HCEC 1CT (cell line): ENCODE results near the gene FBLN5.
A peak's percentile ranks its signal among the peaks of the same experiment; 100 is the strongest.

Experiments used
- DNase-seq: peaks from one replicate; pipeline ENCODE4 v3.0.0-alpha.2; 2017

Gene FBLN5

GRCh38 chr14:91945751-91946621 is 1.5 kb downstream of the FBLN5 start:
- DNase-seq, result no peak

DNA sequence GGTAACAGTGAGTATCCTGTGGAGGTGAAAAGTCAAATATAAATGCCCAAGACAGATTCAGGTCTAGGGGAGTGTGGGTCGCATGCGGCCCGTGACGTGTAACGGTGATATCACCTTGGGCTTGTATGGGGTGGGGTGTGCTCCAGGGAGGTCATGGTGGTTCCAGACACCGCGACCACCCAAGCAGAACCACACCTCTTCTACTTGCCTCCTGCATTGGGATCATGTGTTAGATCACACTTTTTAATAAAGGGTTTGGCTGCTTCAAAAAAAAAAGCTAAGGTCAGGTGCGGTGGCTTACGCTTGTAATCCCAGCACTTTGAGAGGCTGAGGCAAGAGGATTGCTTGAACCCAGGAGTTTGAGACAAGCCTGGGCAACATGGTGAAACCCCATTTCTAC is 4.5 kb downstream of the FBLN5 start:
- DNase-seq, result no peak

- DNase-seq, result no peak
These were observed 5.4 kb downstream of the FBLN5 start for GRCh38 chr14:91942128-91942527.

DNA sequence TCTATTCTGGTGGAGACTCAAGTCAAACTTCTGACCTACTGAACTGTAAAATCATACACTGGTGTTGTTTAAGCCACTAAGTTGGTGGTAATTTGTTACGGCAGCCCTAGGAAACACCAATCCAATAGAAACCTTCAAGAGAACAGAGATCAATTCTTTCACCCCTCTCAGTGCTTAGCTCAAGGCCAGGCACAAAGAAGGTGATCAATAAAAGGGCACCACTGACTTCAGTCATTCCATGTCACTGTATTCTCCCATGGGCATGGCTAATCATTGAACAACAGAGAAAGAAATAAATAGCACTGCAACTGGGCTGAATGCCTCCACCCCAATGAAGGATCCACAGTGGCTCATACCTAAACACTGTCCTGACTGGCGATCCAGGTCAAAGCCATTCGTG is 7.3 kb downstream of the FBLN5 start:
- DNase-seq, result no peak

- no peak for DNase-seq
These were observed 11.9 kb downstream of the FBLN5 start for GRCh38 chr14:91935586-91935985.

- DNase-seq, result no peak
These were observed 12.8 kb downstream of the FBLN5 start for GRCh38 chr14:91934554-91935285.

- DNase-seq, result no peak
These were observed 15.9 kb downstream of the FBLN5 start for GRCh38 chr14:91931478-91932088.

DNA sequence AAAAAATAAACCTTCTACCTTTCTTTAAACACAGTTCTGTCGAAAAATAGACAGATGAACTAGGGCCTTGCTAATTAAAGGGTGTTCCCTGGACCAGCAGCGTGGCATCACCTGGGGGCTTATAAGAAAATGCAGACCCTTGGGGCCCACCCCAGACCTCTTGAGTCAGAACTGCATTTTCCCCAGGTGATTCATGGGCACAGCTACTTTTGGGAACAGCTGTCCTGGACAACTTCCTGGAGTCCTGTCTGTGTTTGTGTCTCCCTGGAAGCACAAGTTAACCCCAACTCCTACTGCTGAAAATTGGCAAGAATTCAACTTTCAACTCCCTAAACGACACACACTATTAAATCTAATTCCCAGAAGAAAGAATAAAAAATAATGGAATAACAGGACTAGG is 17.8 kb downstream of the FBLN5 start:
- DNase-seq, result peak; percentile 55

GRCh38 chr14:91927800-91928199 is 19.7 kb downstream of the FBLN5 start:
- no peak for DNase-seq

DNA sequence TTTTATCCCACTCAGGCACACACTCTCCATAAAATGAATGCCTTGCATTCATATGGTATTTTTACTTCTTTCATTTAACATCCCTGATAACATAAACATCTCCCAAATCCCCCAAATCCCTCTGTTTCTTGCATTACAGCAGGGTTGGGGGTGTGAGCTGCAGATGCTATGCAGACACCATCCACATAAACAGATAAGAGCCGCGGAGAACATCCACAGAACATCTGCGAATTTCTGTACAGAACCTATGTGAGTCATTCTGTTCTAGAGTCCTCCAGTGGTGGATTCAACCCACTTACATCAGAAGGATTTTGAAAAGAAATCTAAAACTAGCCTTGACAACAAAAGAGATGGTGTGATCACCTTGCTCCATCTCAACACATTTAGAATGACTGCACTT is 20.3 kb downstream of the FBLN5 start:
- no peak for DNase-seq

GRCh38 chr14:91926131-91926890 is 21.2 kb downstream of the FBLN5 start:
- DNase-seq, result no peak

- no peak for DNase-seq
These were observed 21.8 kb downstream of the FBLN5 start for GRCh38 chr14:91925727-91926121.

- DNase-seq, result no peak
These were observed 22.3 kb downstream of the FBLN5 start for GRCh38 chr14:91925001-91925726.

- no peak for DNase-seq
These were observed 27.0 kb downstream of the FBLN5 start for GRCh38 chr14:91920526-91920925.

- no peak for DNase-seq
These were observed 27.7 kb downstream of the FBLN5 start for GRCh38 chr14:91919814-91920213.

DNA sequence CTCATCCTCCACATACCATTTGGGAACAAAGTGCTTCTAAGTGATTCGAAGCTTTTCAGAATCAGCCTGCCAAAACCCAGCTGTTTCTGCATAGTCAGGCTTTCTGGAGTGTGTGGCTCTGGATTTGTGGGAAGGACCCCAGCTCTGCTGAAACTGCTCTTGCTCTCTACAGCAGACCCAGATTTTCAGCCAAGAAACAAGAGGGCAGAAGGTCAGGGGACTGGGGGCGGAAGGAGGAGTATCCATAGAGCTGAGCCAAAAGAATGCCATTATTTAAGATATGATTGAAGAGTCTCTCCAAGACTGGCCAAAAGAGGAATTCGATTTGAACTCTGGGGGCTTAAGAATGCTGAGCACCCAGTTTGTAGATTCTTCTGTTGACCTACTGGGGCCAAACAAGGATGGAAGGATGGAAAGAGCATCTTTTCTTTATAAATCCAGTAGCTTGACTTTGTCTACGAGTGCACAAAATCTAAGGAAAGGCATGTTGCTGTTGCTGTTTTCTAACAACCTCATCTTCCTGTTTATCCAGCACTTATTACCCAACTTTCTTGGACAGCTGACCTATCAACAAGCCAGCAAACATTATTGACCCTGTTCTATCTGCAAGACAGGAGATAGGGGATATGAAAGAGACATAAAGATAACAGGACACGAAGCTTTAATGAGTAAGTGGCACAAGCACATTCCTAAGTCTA is 29.2 kb downstream of the FBLN5 start:
- DNase-seq, result no peak

DNA sequence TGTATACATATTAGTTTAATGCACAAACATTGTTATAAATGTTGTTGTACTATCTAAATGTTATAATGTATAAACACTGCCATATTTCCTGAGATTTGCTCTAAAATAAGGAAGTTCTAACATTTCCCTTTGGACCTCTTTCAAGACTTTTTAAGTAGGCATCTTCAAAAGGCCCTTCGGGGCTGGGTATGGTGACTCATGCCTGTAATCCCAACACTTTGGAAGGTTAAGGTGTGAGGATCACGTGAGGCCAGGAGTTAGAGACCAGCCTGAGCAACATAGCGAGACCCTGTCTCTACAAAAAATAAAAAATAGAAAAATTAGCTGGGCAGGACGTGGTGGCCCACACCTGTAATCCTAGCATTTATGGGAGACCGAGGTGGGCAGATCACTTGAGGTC is 35.5 kb downstream of the FBLN5 start:
- no peak for DNase-seq

DNA sequence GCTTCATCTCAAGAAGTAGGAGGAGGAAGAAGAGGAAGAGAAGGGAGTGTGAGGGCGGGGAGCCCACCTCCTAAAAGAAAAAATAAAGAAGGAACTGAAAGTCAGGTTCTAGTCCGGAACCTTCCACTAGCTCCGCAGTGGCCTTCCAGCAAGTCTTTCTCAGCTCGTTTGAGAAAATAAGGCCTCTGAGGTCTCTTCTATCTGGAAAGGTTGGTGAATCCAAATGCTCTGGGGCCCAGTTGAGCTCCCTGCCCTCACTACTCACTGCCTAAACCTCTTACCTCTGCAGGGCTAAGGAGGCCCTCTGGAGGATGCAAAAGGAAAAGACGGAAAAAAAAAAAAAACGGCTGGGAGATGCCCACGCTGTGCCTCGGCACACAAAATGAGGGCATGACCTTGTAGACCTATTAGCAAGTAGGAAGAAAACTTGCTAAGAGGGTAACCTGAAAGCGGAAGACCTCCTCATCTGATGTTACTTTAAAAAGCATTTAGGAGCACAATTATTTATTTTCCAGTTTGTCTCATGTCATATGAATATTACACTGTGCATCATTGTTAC is 35.9 kb downstream of the FBLN5 start:
- no peak for DNase-seq

DNA sequence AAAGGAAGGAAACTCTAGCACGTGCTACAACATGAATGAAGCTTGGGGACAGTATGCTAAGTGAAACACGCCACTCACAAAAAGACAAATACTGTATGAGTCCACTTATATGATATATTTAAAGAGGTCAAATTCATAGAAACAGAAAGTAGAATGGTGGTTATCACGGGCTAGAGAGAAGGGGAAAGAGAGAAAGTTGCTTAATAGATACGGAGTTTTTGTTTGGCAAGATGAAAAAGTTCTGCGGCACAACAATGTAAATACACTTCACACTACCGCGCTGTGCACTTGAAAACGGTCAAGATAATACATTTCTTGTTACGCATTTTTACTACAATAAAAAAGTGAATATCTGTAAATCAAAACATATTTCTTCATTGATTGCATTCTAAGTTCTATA is 37.3 kb downstream of the FBLN5 start:
- DNase-seq, result no peak

DNA sequence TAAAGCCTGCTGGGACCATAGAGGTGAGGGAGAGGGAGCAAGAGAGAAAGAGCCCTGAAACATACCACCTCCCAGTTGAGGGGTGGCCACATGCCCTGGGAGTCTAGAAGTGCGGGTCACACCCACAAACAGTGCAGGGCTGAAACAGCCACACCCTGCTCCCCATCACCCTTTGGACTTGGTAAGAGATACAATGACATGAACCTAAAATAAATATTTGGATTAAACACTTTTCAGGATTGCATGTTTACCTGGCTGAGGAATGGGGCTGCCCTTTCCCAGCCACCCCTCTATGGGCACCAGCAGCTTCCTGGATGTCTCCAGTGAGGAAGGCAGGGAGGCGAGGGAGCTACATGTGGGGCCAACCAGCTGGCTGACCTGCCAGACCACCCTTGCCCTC is 41.1 kb downstream of the FBLN5 start:
- DNase-seq, result no peak

GRCh38 chr14:91904956-91905645 is 42.4 kb downstream of the FBLN5 start:
- DNase-seq, result no peak
